H9 (cell line): ENCODE measurements around the gene PASD1. TPM values are rescaled to one million over a fixed set of nuclear protein-coding genes. Genes with fewer than 3 reads are reported as not detected.

Experiments used
- DNase-seq: peaks from one replicate; pipeline ENCODE4 v3.0.0-alpha.2; 2017
- H2AFZ ChIP-seq: one replicate; pipeline ENCODE4 v1.6.1; 2013; ENCODE audit warnings: mild to moderate bottlenecking, low read length, control low read depth, moderate library complexity
- H2AK5ac ChIP-seq: 2 replicates; pipeline ENCODE4 v1.6.1; 2013; ENCODE audit warnings: low read length, control low read depth, mixed read lengths; ENCODE audit not compliant: insufficient read length
- H2BK120ac ChIP-seq: one replicate; pipeline ENCODE4 v1.6.1; 2013; ENCODE audit warnings: low read depth, mild to moderate bottlenecking, low read length, control low read depth, inconsistent platforms; ENCODE audit not compliant: poor library complexity, severe bottlenecking
- H2BK12ac ChIP-seq: 2 replicates; pipeline ENCODE4 v1.6.1; 2013; ENCODE audit warnings: low read length, control low read depth, mixed read lengths, low read depth; ENCODE audit not compliant: insufficient read length
- H2BK15ac ChIP-seq: 2 replicates; pipeline ENCODE4 v1.6.1; 2013; ENCODE audit warnings: low read depth, low read length, control low read depth
- H2BK20ac ChIP-seq: one replicate; pipeline ENCODE4 v1.6.1; 2013; ENCODE audit warnings: low read depth, mild to moderate bottlenecking, low read length, control low read depth, inconsistent platforms; ENCODE audit not compliant: poor library complexity, severe bottlenecking
- H2BK5ac ChIP-seq: 2 replicates; pipeline ENCODE4 v1.6.1; 2013; ENCODE audit warnings: low read length, control low read depth, mixed read lengths; ENCODE audit not compliant: insufficient read length
- H3K14ac ChIP-seq: 2 replicates; pipeline ENCODE4 v1.6.1; 2013; ENCODE audit warnings: low read length, control low read depth; ENCODE audit not compliant: insufficient read depth
- H3K18ac ChIP-seq: 2 replicates; pipeline ENCODE4 v1.6.1; 2013; ENCODE audit warnings: low read depth, mild to moderate bottlenecking, mixed read lengths, low read length, control low read depth; ENCODE audit not compliant: insufficient read length
- H3K23ac ChIP-seq: 2 replicates; pipeline ENCODE4 v1.6.1; 2013; ENCODE audit warnings: low read length, control low read depth, mixed read lengths, low read depth; ENCODE audit not compliant: insufficient read length
- H3K23me2 ChIP-seq: 2 replicates; pipeline ENCODE4 v1.6.1; 2013; ENCODE audit warnings: low read depth, mild to moderate bottlenecking, mixed read lengths, low read length, control low read depth; ENCODE audit not compliant: insufficient read length, poor library complexity, severe bottlenecking
- H3K27ac ChIP-seq: 2 replicates; pipeline ENCODE4 v1.5.1; 2013; ENCODE audit warnings: low read length, control low read depth, mixed read lengths, low read depth; ENCODE audit not compliant: insufficient read length
- H3K27me3 ChIP-seq: 2 replicates; pipeline ENCODE4 v1.6.1; 2013; ENCODE audit warnings: low read length, control low read depth, inconsistent platforms; ENCODE audit not compliant: insufficient read depth
- H3K4ac ChIP-seq: 2 replicates; pipeline ENCODE4 v1.6.1; 2013; ENCODE audit warnings: low read depth, mild to moderate bottlenecking, control low read depth, inconsistent platforms, low read length, moderate library complexity
- H3K4me1 ChIP-seq: 2 replicates; pipeline ENCODE4 v1.6.1; 2013; ENCODE audit warnings: low read length, control low read depth, inconsistent platforms; ENCODE audit not compliant: insufficient read depth
- H3K4me2 ChIP-seq: 2 replicates; pipeline ENCODE4 v1.6.1; 2013; ENCODE audit warnings: low read length, control low read depth, mixed read lengths; ENCODE audit not compliant: insufficient read length, insufficient read depth
- H3K56ac ChIP-seq: 2 replicates; pipeline ENCODE4 v1.6.1; 2013; ENCODE audit warnings: low read depth, mild to moderate bottlenecking, mixed read lengths, low read length, control low read depth; ENCODE audit not compliant: insufficient read length
- H3K79me1 ChIP-seq: 2 replicates; pipeline ENCODE4 v1.6.1; 2013; ENCODE audit warnings: low read depth, mild to moderate bottlenecking, moderate library complexity, low read length, control low read depth, inconsistent platforms; ENCODE audit not compliant: insufficient read depth, poor library complexity, severe bottlenecking
- H3K79me2 ChIP-seq: 2 replicates; pipeline ENCODE4 v1.6.1; 2013; ENCODE audit warnings: low read length, control low read depth, inconsistent platforms; ENCODE audit not compliant: insufficient read depth
- H3K9ac ChIP-seq: 2 replicates; pipeline ENCODE4 v1.6.1; 2013; ENCODE audit warnings: low read length, control low read depth, mixed read lengths; ENCODE audit not compliant: insufficient read length; ENCODE audit errors: extremely low read depth
- H3K9me3 ChIP-seq: one replicate; pipeline ENCODE4 v1.6.1; 2013; ENCODE audit warnings: low read depth, low read length, inconsistent platforms; ENCODE audit not compliant: control insufficient read depth
- H3T11ph ChIP-seq: one replicate; pipeline ENCODE4 v1.6.1; 2013; ENCODE audit warnings: mild to moderate bottlenecking, low read length, control low read depth, inconsistent platforms
- H4K20me1 ChIP-seq: one replicate; pipeline ENCODE4 v1.6.1; 2013; ENCODE audit not compliant: control insufficient read depth, insufficient read length, insufficient read depth
- H4K5ac ChIP-seq: 2 replicates; pipeline ENCODE4 v1.6.1; 2013; ENCODE audit warnings: low read depth, mild to moderate bottlenecking, mixed read lengths, low read length, control low read depth; ENCODE audit not compliant: insufficient read length
- H4K8ac ChIP-seq: replicated peaks from 2 replicates; pipeline ENCODE4 v1.6.1; 2013; ENCODE audit warnings: low read length, control low read depth, mixed read lengths, low read depth; ENCODE audit not compliant: insufficient read length
- H4K91ac ChIP-seq: 2 replicates; pipeline ENCODE4 v1.6.1; 2013; ENCODE audit warnings: low read depth, mild to moderate bottlenecking, moderate library complexity, mixed read lengths, low read length, control low read depth; ENCODE audit not compliant: insufficient read length
- H3K27ac Mint-ChIP-seq, 3 experiments: 2 replicates in 2 of 3; 3 replicates in 1 of 3; pipeline ENCODE4 v1.8.0; 2020 to 2021; ENCODE audit warnings: mixed read lengths in 3 of 3, mild to moderate bottlenecking in 1 of 3, moderate library complexity in 1 of 3
- H3K27me3 Mint-ChIP-seq: 2 replicates; pipeline ENCODE4 v1.8.0; 2021; ENCODE audit warnings: low read depth, mild to moderate bottlenecking, moderate library complexity, mixed read lengths
- H3K36me3 Mint-ChIP-seq, 3 experiments: 2 replicates in 2 of 3; 3 replicates in 1 of 3; pipeline ENCODE4 v1.8.0; 2020 to 2021; ENCODE audit warnings: low read depth in 3 of 3, mixed read lengths in 3 of 3; ENCODE audit not compliant: insufficient read depth in 1 of 3
- H3K4me1 Mint-ChIP-seq, 2 experiments: 2 replicates each; pipeline ENCODE4 v1.8.0; 2020; ENCODE audit warnings: mixed read lengths in 2 of 2
- H3K4me3 Mint-ChIP-seq, 2 experiments: 2 replicates in 1 of 2; 3 replicates in 1 of 2; pipeline ENCODE4 v1.8.0; 2020 to 2021; ENCODE audit warnings: mild to moderate bottlenecking in 2 of 2, mixed read lengths in 2 of 2, moderate library complexity in 1 of 2
- H3K9me3 Mint-ChIP-seq, 2 experiments: 2 replicates in 1 of 2; 3 replicates in 1 of 2; pipeline ENCODE4 v1.8.0; 2020; ENCODE audit warnings: mild to moderate bottlenecking in 2 of 2, mixed read lengths in 2 of 2, moderate library complexity in 1 of 2
- WGBS: extraction: QIAGEN DNeasy Blood & Tissue Kit; methylation state at CpG from one replicate; pipeline ENCODE4 v1.1.7; 2013; ENCODE audit warnings: missing lambda C conversion rate, low lambda C conversion rate, mixed read lengths; ENCODE audit not compliant: insufficient read length; ENCODE audit errors: extremely low coverage; 5-methylcytosine and 5-hydroxymethylcytosine counted together
- total RNA-seq: library from RNA; stranded (reverse); gene quantifications from 2 replicates; pipeline ENCODE4 v1.2.1, GENCODE V29; 2021
- TF ChIP-seq, protein P1 (sequence below): fragments of 200-600 bp; sonication (generic); conservative IDR thresholded peaks from 3 replicates; pipeline ENCODE4 v1.8.0; 2021; ENCODE audit warnings: antibody characterized with exemption, mild to moderate bottlenecking

The PASD1 gene
- total RNA-seq, 1 experiment from 2014 or later: not detected

DNA sequence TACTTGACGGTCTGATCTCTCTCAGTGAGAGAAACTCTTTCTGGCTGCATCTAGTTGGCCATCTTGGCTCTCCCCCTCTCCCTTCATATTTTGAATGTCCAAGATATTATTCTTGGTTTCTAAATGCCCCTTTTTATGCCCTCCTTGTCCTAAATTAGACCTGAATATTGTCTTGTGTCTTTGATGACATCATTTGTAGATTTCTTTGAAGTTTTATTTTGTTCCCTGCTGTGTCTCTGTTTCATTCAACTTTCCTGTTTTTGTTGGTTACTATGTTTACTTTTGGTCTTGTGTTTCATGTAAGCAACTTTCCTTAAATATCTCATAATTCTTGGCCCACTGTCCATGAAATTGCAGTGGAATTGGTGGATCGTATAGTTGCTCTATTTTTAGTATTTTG lies 46.1 kb upstream of the PASD1 start:
- WGBS: no CpG with 5 or more reads among the region's 2 CpGs

More for the DNA sequence above, 46.1 kb upstream of the PASD1 start:
- Histone ChIP-seq H2AK5ac (no peak overlapping the region), H3K79me1 (no peaks in the 10 kb centered on the region), H2BK20ac (no peak overlapping the region), H3K27ac (no peak overlapping the region), H3K14ac (no peak overlapping the region), H2AFZ (no peak overlapping the region), H2BK12ac (no peak overlapping the region), H2BK120ac (no peak overlapping the region), H2BK15ac (no peak overlapping the region), H3K27me3 (no peaks in the 10 kb centered on the region), H4K5ac (no peak overlapping the region), H3K18ac (no peak overlapping the region), H4K8ac (no peak overlapping the region), H3K9ac (no peak overlapping the region), H4K91ac (no peak overlapping the region), H3K4ac (no peak overlapping the region), H3K23ac (no peak overlapping the region), H3K4me1 (no peaks in the 10 kb centered on the region), H3K23me2 (no peaks in the 10 kb centered on the region), H3K79me2 (no peaks in the 10 kb centered on the region), H3K9me3 (peaks cover 22% of the 10 kb centered on the region), H4K20me1 (no peaks in the 10 kb centered on the region), H2BK5ac (no peak overlapping the region), H3T11ph (no peak overlapping the region), H3K56ac (no peak overlapping the region), H3K4me2 (no peak overlapping the region)
- peaks cover 55 to 70% of the 10 kb centered on the region in 2 experiments for H3K9me3 Mint-ChIP-seq
- no peak overlapping the region for H3K27ac Mint-ChIP-seq
- no peak overlapping the region; a peak in 1 of 5 replicates for H3K4me3 Mint-ChIP-seq
- H3K4me1 Mint-ChIP-seq: peaks cover 8 to 11% of the 10 kb centered on the region in 2 experiments
- TF ChIP-seq, protein P1, sequence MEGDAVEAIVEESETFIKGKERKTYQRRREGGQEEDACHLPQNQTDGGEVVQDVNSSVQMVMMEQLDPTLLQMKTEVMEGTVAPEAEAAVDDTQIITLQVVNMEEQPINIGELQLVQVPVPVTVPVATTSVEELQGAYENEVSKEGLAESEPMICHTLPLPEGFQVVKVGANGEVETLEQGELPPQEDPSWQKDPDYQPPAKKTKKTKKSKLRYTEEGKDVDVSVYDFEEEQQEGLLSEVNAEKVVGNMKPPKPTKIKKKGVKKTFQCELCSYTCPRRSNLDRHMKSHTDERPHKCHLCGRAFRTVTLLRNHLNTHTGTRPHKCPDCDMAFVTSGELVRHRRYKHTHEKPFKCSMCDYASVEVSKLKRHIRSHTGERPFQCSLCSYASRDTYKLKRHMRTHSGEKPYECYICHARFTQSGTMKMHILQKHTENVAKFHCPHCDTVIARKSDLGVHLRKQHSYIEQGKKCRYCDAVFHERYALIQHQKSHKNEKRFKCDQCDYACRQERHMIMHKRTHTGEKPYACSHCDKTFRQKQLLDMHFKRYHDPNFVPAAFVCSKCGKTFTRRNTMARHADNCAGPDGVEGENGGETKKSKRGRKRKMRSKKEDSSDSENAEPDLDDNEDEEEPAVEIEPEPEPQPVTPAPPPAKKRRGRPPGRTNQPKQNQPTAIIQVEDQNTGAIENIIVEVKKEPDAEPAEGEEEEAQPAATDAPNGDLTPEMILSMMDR: no peak
- DNase-seq: no peak
- H3K27me3 Mint-ChIP-seq: peaks cover 5% of the 10 kb centered on the region
- peaks cover 0 to 3% (median 0%) of the 10 kb centered on the region in 3 experiments; a peak in 4 of 7 replicates for H3K36me3 Mint-ChIP-seq
